ENCODE measurements around the gene TEX2. TPM values are rescaled to one million over a fixed set of nuclear protein-coding genes. Genes with fewer than 3 reads are reported as not detected.
"Not testable (repeated sequence)": the region's sequence is repeated elsewhere in the genome, so short reads cannot be mapped to it uniquely, and the experiment has no call there.

Gene TEX2
- total and polyA plus RNA-seq, 5 donors: 21.4 to 56.8 (median 43.8) TPM

GRCh38 chr17:64123114-64123513 lies 139.9 kb downstream of the TEX2 start:
- no peak for ATAC-seq
- intact Hi-C loops (cut with DNase I): no loop called here
- Histone ChIP-seq H3K27ac (ENCODE audit: low read length) (no peak overlapping the region), H3K9me3 (ENCODE audit: control insufficient read depth, low read length) (no peaks in the 10 kb centered on the region), H3K4me3 (ENCODE audit: low read length) (no peak overlapping the region), H3K4me1 (ENCODE audit: control insufficient read depth, insufficient read depth, low read length) (peaks cover 6% of the 10 kb centered on the region), H3K27me3 (ENCODE audit: control insufficient read depth, insufficient read depth) (no peaks in the 10 kb centered on the region)
- WGBS: 91% methylated on average over 4 of the region's 4 CpGs
- DNase-seq: no peak

GRCh38 chr17:64120972-64121786 lies 141.9 kb downstream of the TEX2 start:
- H3K4me3 ChIP-seq (ENCODE audit: low read length); H3K27me3 ChIP-seq (ENCODE audit: control insufficient read depth, insufficient read depth); H3K27ac ChIP-seq (ENCODE audit: low read length); DNase-seq; H3K9me3 ChIP-seq (ENCODE audit: control insufficient read depth, low read length); intact Hi-C loops (cut with DNase I); ATAC-seq; H3K4me1 ChIP-seq (ENCODE audit: control insufficient read depth, insufficient read depth, low read length): not testable (repeated sequence)
- 91% methylated on average over 13 of the region's 13 CpGs for WGBS

- no peaks in the 10 kb centered on the region for H3K9me3 ChIP-seq (ENCODE audit: control insufficient read depth, low read length)
- ATAC-seq: no peak
- 74% methylated on average over 3 of the region's 3 CpGs for WGBS
- intact Hi-C loops (cut with DNase I): no loop called here
- H3K27me3 ChIP-seq (ENCODE audit: control insufficient read depth, insufficient read depth): no peaks in the 10 kb centered on the region
- DNase-seq: no peak
- peaks cover 9% of the 10 kb centered on the region for H3K4me1 ChIP-seq (ENCODE audit: control insufficient read depth, insufficient read depth, low read length)
- peak overlapping the region; percentile 4 for H3K27ac ChIP-seq (ENCODE audit: low read length)
- H3K4me3 ChIP-seq (ENCODE audit: low read length): no peak overlapping the region
Measured at GRCh38 chr17:64120159-64120810, 142.8 kb downstream of the TEX2 start.

GRCh38 chr17:64117981-64118979 lies 144.8 kb downstream of the TEX2 start:
- H3K27me3 ChIP-seq (ENCODE audit: control insufficient read depth, insufficient read depth): no peaks in the 10 kb centered on the region
- intact Hi-C loops (cut with DNase I): no loop called here
- no peaks in the 10 kb centered on the region for H3K9me3 ChIP-seq (ENCODE audit: control insufficient read depth, low read length)
- WGBS: 34% methylated on average over 10 of the region's 10 CpGs
- peak overlapping the region; percentile 38 for H3K27ac ChIP-seq (ENCODE audit: low read length)
- ATAC-seq (peak; percentile 80 to 90), DNase-seq (peak; percentile 53 to 74 (median 70))
- peaks cover 9% of the 10 kb centered on the region for H3K4me1 ChIP-seq (ENCODE audit: control insufficient read depth, insufficient read depth, low read length)
- no peak overlapping the region for H3K4me3 ChIP-seq (ENCODE audit: low read length)

GRCh38 chr17:64115822-64116534 lies 147.1 kb downstream of the TEX2 start:
- no peak for DNase-seq
- Histone ChIP-seq H3K4me3 (ENCODE audit: low read length) (no peak overlapping the region), H3K4me1 (ENCODE audit: control insufficient read depth, insufficient read depth, low read length) (peaks cover 8% of the 10 kb centered on the region), H3K27me3 (ENCODE audit: control insufficient read depth, insufficient read depth) (no peaks in the 10 kb centered on the region), H3K27ac (ENCODE audit: low read length) (no peak overlapping the region), H3K9me3 (ENCODE audit: control insufficient read depth, low read length) (no peaks in the 10 kb centered on the region)
- peak in 1 of 2 donors; percentile 55 for ATAC-seq
- WGBS: 70% methylated on average over 7 of the region's 7 CpGs
- intact Hi-C loops (cut with DNase I): no loop called here

- ATAC-seq (peak; percentile 64 to 67), DNase-seq (peak in 1 of 3 donors; percentile 54)
- no peaks in the 10 kb centered on the region for H3K9me3 ChIP-seq (ENCODE audit: control insufficient read depth, low read length)
- intact Hi-C loops (cut with DNase I): no loop called here
- WGBS: 80% methylated on average over 8 of the region's 8 CpGs
- no peak overlapping the region for H3K27ac ChIP-seq (ENCODE audit: low read length)
- H3K27me3 ChIP-seq (ENCODE audit: control insufficient read depth, insufficient read depth): no peaks in the 10 kb centered on the region
- H3K4me3 ChIP-seq (ENCODE audit: low read length): no peak overlapping the region
- peaks cover 7% of the 10 kb centered on the region for H3K4me1 ChIP-seq (ENCODE audit: control insufficient read depth, insufficient read depth, low read length)
Measured at GRCh38 chr17:64115043-64115698, 147.9 kb downstream of the TEX2 start.

- 92% methylated on average over 2 of the region's 2 CpGs for WGBS
- DNase-seq (no peak), ATAC-seq (no peak)
- peaks cover 4% of the 10 kb centered on the region for H3K4me1 ChIP-seq (ENCODE audit: control insufficient read depth, insufficient read depth, low read length)
- no peaks in the 10 kb centered on the region for H3K9me3 ChIP-seq (ENCODE audit: control insufficient read depth, low read length)
- no peaks in the 10 kb centered on the region for H3K27me3 ChIP-seq (ENCODE audit: control insufficient read depth, insufficient read depth)
- intact Hi-C loops (cut with DNase I): no loop called here
- no peak overlapping the region for H3K4me3 ChIP-seq (ENCODE audit: low read length)
- H3K27ac ChIP-seq (ENCODE audit: low read length): no peak overlapping the region
Measured at GRCh38 chr17:64113006-64113405, 150.1 kb downstream of the TEX2 start.

GRCh38 chr17:64111831-64112230 lies 151.2 kb downstream of the TEX2 start:
- ATAC-seq: no peak
- no peak overlapping the region for H3K27ac ChIP-seq (ENCODE audit: low read length)
- 83% methylated on average over 4 of the region's 4 CpGs for WGBS
- no peaks in the 10 kb centered on the region for H3K4me1 ChIP-seq (ENCODE audit: control insufficient read depth, insufficient read depth, low read length)
- H3K27me3 ChIP-seq (ENCODE audit: control insufficient read depth, insufficient read depth): no peaks in the 10 kb centered on the region
- H3K9me3 ChIP-seq (ENCODE audit: control insufficient read depth, low read length): no peaks in the 10 kb centered on the region
- intact Hi-C loops (cut with DNase I): no loop called here
- no peak for DNase-seq
- no peak overlapping the region for H3K4me3 ChIP-seq (ENCODE audit: low read length)

- Histone ChIP-seq H3K27me3 (ENCODE audit: control insufficient read depth, insufficient read depth) (no peaks in the 10 kb centered on the region), H3K4me1 (ENCODE audit: control insufficient read depth, insufficient read depth, low read length) (no peaks in the 10 kb centered on the region), H3K9me3 (ENCODE audit: control insufficient read depth, low read length) (no peaks in the 10 kb centered on the region), H3K4me3 (ENCODE audit: low read length) (no peak overlapping the region), H3K27ac (ENCODE audit: low read length) (no peak overlapping the region)
- DNase-seq (no peak), ATAC-seq (peak in 1 of 2 donors; percentile 67)
- intact Hi-C loops (cut with DNase I): no loop called here
- WGBS: 71% methylated on average over 12 of the region's 12 CpGs
Measured at GRCh38 chr17:64110379-64111152, 152.5 kb downstream of the TEX2 start.

Data from right cardiac atrium (tissue), 5 donors.